ENCODE measurements around the gene ARHGEF40. TPM values are rescaled to one million over a fixed set of nuclear protein-coding genes. Genes with fewer than 3 reads are reported as not detected.

Gene ARHGEF40
- total and polyA plus RNA-seq, 8 donors, result 11.0 to 171 (median 33.1) TPM

- 83 to 90% (median 88%) methylated on average over 10 of the region's 10 CpGs for WGBS, 5 donors
- H3K4me3 ChIP-seq, result no peak overlapping the region
- peaks cover 76 to 100% (median 100%) of the 10 kb centered on the region in 4 donors for H3K36me3 ChIP-seq
- no peaks in the 10 kb centered on the region for H3K27me3 ChIP-seq
- intact Hi-C loops (cut with DNase I; ENCODE audit: low total_unique reads), result no loop called here
- H3K27ac ChIP-seq, result no peak overlapping the region
- no peak for DNase-seq
- peaks cover 0 to 7% (median 0%) of the 10 kb centered on the region in 4 donors for H3K4me1 ChIP-seq
- H3K9me3 ChIP-seq, result no peaks in the 10 kb centered on the region
- TF ChIP-seq POLR2AphosphoS5 (IDR thresholded peaks at IDR 0.05), result no peak
- TF ChIP-seq POLR2A (IDR thresholded peaks at IDR 0.05), result no peak
These were observed 8.6 kb downstream of the ARHGEF40 start for GRCh38 chr14:21078726-21079125.

- H3K4me3 ChIP-seq, result no peak overlapping the region
- no peaks in the 10 kb centered on the region for H3K9me3 ChIP-seq
- H3K27me3 ChIP-seq, result no peaks in the 10 kb centered on the region
- intact Hi-C loops (cut with DNase I; ENCODE audit: low total_unique reads), result loop anchor here (10.0 kb wide), 1 partner anchor 67 kb away; no protein-coding TSS in a partner anchor
- DNase-seq, result no peak
- peaks cover 7 to 26% (median 16%) of the 10 kb centered on the region in 4 donors for H3K4me1 ChIP-seq
- peaks cover 60 to 100% (median 97%) of the 10 kb centered on the region in 4 donors for H3K36me3 ChIP-seq
- H3K27ac ChIP-seq, result no peak overlapping the region
- WGBS, 5 donors, result 90 to 92% (median 91%) methylated on average over 27 to 30 of the region's 30 CpGs
- TF ChIP-seq CTCF (IDR thresholded peaks at IDR 0.05) (no peak), EP300 (IDR thresholded peaks at IDR 0.05) (no peak), POLR2AphosphoS5 (IDR thresholded peaks at IDR 0.05) (no peak), POLR2A (IDR thresholded peaks at IDR 0.05) (no peak)
These were observed 11.5 kb downstream of the ARHGEF40 start for GRCh38 chr14:21081521-21082142.

GRCh38 chr14:21083565-21084325 lies 13.6 kb downstream of the ARHGEF40 start:
- peak overlapping the region in 3 of 5 donors; percentile 34 to 72 (median 70) for H3K27ac ChIP-seq
- TF ChIP-seq EP300 (IDR thresholded peaks at IDR 0.05) (no peak), POLR2A (IDR thresholded peaks at IDR 0.05) (no peak)
- H3K36me3 ChIP-seq, result peaks cover 45 to 99% (median 89%) of the 10 kb centered on the region in 4 donors
- no peaks in the 10 kb centered on the region for H3K27me3 ChIP-seq
- H3K4me3 ChIP-seq, result no peak overlapping the region
- WGBS, 5 donors, result 59 to 86% (median 75%) methylated on average over 5 to 11 of the region's 11 CpGs
- peaks cover 7 to 43% (median 19%) of the 10 kb centered on the region in 4 donors for H3K4me1 ChIP-seq
- DNase-seq, result no peak
- intact Hi-C loops (cut with DNase I; ENCODE audit: low total_unique reads), result loop anchor here (10.0 kb wide), 1 partner anchor 69 kb away; no protein-coding TSS in a partner anchor
- no peaks in the 10 kb centered on the region for H3K9me3 ChIP-seq

- Histone ChIP-seq H3K27ac (peak overlapping the region in 4 of 5 donors; percentile 11 to 72 (median 64)), H3K36me3 (peaks cover 39 to 99% (median 89%) of the 10 kb centered on the region in 4 donors), H3K27me3 (no peaks in the 10 kb centered on the region), H3K9me3 (no peaks in the 10 kb centered on the region), H3K4me1 (peaks cover 7 to 46% (median 19%) of the 10 kb centered on the region in 4 donors), H3K4me3 (no peak overlapping the region)
- DNase-seq, result no peak
- 74 to 89% (median 82%) methylated on average over 2 of the region's 2 CpGs for WGBS, 5 donors
- TF ChIP-seq CTCF (IDR thresholded peaks at IDR 0.05) (no peak), POLR2AphosphoS5 (IDR thresholded peaks at IDR 0.05) (no peak), EP300 (IDR thresholded peaks at IDR 0.05) (no peak), POLR2A (IDR thresholded peaks at IDR 0.05) (no peak)
- intact Hi-C loops (cut with DNase I; ENCODE audit: low total_unique reads), result loop anchor here (10.0 kb wide), 1 partner anchor 70 kb away; no protein-coding TSS in a partner anchor
These were observed 14.3 kb downstream of the ARHGEF40 start for GRCh38 chr14:21084396-21084795.
